Amygdala (tissue), 56 donors: Measurements from ENCODE around the gene RGS6.

ENCODE experiments used
- DNase-seq, 56 donors: peaks; one replicate each; lab custom pipeline; 2025; lab: John Stamatoyannopoulos, UW

The RGS6 gene

DNA sequence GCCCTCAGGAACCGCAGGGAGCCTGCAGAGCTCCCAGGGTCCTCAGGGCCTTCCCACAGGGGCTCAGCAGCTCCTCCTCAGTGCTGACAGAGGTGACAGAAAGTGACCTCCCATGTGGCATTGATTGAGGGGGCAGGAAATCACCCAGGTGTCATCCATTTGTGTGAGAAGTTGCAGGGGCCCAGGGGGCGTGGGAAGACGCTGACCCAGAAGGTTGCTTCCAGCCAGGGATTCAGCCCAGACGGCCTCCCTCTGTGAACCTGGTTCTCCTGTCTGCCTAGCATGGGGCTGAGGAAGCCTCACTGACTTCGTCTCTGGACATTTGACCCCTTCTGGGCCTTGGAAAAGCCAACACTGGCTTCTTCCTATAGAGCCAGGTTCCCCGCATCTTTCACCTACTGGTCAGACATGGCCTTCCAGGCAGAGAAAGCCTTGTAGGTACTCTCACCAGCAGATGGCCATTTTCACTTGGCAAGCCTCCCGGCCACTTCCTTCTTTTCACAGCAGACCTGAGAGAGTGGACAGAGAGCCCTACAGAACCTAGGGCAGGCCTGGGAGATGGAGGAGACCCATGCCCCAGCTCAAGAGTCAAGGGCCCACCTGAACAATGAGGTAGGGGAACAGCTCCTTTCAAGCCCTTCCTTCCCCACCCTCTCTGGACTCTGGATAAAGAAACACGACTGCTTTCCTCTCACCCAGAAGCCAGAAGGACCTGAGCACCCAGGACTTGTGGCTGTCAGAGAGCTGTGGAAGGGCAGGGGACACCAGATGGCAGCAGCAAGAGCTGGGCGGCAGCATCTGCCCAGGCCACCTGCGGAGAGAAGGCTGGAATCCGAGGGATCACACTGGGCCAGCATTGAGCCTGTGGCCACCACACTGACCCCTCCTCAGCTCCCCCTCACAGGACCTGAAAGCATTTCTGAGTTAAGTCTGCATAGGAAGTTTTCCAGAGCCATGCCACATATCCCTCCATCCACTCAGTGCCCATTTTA lies 583.8 kb downstream of the RGS6 start:
- no peak for DNase-seq

DNA sequence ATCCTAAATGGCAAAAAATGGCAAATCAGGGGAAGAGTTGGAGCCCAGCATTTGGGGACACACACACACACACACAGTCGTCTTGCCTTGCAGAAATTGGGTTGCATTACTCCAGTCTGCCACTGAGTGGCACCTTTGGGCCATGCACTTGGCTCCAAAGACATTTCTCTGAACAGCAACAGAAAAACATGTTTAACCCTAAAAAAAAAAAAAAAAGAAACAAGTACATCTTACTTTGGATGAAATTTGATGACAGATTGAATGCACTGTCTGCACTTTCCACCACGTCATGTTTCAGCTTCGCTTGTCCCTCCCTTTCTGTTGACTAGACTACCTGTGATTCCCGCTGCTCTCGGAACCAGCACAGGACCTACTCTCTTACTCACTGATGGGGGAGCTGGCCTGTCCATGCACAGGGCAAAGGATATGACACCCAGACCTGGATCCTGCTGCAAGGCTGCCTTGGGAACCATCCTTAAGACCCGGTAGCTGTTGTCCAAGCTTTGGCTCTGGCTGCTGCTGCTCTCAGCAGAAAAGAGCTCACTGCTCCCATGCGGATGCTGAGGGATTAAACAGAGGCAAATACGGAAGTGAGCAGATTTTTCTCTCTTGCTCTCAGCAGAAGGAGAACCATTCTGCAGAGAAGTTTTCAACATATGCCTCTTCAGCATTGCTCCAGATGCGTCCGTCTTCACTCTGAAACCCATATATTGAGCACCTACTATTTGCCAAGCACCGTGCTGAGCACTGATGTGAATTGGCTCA lies 584.9 kb downstream of the RGS6 start:
- DNase-seq: peak in 46 of 56 donors; percentile 12 to 84 (median 44)

DNA sequence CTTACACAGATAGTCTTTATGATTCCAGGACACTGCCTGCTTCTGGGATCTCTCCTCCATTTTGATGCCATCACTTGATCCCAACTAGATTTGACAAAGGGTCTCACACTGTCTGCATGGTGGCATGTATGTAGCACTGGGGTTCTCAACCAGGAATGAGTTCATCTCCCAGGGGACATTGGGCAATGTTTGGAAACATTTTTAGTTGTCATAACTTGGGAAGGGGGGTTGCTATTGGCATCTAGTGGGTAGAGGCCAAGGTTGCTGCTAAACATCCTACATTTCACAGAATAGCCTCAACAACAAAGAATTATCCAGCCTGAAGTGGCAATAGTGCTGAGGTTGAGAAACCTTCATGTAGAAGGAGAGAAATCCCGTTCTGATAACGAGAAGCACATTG lies 585.5 kb downstream of the RGS6 start:
- no peak for DNase-seq

DNA sequence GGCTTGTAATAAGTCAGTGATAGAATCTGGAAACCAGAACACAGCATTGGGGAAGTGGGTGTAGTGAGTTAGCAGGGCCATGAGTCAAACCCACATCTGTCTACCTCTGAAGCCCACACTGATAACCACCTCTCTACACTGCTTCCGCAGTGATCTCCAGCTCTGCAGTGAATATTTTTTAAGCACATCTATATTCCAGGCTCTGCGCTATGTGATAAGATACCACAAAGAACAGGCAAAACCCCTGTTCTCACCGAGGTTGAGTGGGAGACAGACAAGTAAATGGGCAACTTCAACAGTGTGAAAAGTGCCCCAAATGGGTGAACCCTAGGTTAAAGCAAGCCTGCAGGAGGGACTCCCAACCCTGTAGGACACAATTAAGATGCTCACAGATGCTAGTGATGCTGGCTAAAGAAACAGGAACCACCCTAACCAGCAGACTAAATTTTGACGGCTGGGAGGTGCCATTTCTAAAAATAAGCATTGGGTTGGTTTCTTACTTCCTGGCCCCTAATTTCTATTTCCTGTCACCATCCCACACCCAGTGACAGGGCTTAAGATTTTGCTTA lies 586.7 kb downstream of the RGS6 start:
- DNase-seq: no peak

DNA sequence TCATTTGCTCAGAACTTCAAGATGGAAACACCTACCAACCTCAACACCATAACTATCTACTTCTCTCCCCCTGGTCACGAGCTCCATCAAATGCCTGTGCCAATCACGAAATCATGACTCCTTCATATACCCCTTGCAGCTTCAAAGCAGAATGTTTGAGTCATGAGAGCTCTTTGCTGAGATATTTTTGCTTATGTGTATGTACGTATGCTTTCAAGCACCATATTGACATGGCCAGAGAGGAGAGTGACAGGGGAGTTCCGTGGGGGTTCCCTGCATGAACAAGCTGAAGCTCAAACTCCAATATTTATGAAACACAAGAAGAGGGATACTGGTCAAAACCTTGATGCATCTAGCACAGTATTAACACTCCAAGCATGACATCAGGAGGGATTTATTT lies 587.3 kb downstream of the RGS6 start:
- no peak for DNase-seq

DNA sequence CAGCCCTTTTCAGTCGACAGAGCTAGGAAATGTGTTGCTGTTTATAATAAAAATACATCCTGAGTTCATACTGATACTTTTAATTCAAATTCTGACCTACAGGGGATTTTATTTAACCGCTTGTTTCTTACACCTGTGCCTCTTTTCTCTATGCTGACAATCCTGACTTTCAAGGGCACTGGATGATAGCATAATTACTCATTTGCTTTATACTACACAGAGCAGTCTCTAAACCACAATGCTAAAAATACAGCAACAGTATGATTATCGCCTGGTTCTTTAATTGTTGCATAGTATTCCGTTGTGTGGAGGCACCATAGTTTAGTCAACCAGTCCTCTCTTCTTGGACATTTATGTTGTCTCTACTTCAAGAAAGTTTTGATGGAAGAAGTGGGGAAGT lies 588.8 kb downstream of the RGS6 start:
- DNase-seq: no peak

DNA sequence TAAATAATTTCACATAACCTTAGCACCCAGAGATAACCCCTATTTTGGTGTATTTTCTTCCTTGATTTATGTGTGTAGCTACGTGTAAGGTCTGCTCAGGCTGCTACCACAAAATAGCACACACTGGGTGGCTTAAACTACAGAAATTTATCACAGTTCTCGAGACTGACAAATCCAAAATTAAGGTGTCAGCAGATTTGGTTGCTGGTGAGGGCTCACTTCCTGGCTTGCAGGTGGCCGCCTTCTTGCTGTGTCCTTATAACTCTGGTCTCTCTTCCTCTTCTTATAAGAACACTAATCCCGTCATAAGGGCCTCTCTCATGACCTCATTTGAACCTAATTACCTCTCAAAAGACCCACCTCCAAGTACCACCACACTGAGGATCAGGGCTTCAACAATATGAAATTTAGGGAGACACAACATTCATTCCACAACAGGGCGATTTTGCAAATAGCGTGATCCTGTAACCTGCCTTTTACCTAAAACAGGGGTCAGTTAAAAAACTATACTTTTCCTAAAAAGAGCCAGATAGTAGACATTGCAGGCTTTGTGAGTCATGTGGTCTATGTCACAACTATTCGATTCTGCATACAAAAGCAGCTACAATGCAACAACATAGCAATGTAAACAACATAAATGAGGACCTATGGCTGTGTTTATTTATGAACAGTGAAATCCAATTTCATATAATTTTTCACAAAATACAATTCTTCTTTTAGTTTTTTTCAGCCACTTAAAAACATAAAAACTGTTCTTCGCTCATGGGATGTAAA lies 589.9 kb downstream of the RGS6 start:
- no peak for DNase-seq

DNA sequence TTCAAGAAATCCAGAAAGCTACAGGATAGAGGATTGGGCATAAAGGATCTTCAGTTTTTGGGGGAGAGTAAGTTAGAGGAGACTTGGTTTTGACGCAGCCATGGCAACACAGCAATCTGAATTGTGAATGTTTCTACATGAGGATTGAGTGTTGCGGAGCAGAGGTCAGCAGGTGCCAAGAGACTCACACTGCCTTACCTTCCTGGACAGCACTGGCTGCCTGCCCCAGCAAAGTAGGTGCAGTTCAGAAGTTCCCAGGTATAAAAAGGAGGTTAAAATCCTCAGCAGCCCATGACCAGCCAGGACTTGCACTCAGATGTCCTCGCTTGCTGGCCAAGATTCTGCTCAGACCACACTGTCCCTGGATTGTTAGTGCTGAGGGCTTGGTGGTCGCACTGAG lies 590.6 kb downstream of the RGS6 start:
- DNase-seq: no peak

DNA sequence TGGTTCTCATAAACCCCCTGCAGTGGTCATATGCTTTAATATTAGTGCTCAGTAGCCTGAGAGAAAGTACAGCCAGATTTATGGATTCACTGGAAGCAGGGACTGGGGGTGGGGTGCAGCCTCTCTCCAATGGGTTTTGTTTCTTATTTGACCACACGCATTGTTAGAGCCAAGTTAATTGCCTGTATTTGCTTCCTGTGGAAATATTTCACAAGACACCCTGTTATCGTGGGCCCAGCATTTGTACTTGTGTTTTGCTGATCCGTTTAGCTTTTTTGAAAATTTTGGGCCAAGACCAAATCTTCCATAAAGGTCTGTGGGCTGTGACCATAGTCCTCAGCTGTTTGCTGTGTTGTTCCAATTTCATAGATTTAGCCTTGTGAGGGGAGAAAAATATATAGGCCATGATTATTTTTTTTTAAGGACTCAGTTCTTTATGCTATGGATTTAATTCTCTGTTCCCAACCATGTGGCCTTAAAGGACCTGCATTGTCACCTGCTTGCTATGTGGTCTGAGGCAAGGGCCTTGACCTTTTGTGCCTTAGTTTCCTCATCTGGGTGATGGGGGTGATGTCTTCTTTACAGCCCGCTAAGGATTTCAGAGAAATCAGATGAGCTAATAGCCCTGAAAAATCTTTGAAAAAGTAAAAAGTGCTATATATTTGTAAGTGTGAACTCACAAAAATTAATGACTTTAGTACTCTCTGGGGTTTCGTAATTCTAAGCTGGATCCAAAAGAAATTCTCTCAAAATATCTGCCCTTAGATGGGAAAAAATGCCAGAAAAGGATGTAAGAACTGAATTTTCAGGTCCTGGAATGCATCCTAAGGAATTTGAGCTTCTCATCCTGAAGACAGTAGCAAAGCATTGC lies 591.4 kb downstream of the RGS6 start:
- DNase-seq: no peak

DNA sequence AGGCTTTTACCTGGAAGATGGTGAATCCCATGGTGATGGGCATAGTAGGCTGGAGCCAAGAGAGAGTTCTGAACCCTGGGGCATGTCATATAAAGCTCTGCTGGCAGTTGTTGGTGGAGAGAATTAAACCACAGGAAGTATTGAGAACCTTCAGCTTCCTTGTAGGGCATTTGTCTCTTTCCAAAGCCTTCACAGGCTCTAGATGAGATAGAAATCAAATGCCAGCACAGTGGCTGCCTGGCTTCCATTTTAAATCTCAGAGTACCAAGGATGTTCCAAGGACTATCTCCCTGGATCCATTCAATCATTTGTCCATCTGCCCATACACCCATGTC lies 592.0 kb downstream of the RGS6 start:
- DNase-seq: no peak

DNA sequence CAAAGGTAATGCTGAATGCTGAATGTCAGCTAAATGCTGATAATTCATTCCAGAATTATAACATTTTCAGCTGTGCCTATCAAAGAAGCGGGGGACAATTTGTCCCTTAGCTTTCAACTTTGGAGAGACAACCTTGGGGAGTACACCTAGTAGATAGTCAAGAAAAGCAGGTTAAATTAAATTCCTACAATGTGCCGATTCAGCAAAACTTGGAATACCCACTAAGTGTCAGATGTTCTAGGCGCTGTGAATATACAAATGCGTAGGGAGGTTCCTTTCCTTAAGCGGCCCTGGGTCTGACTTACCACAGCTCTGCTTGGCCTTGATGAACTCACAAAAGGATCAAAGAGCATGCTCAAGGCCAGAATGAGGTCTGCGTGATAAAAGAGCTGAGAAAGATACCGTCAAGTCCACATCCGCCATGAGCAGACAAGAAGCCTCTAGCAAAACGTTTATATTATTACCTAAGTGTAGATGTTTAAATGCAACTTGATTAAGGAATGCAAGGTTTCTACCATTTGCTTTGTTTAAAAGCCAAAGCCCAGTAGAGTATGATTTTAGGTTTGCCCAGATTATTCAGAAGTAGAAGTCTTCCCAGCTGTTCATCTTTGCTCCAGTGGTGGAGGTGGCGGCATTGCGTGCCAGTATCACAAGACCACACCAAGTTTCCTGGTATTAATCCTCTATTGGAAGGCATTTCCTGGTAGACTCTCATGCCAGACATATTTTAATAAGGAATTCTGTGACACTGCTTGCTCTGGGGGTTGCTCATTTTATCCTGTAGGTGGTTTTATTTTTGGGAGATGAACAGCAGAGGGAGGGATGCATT lies 593.1 kb downstream of the RGS6 start:
- DNase-seq: no peak

DNA sequence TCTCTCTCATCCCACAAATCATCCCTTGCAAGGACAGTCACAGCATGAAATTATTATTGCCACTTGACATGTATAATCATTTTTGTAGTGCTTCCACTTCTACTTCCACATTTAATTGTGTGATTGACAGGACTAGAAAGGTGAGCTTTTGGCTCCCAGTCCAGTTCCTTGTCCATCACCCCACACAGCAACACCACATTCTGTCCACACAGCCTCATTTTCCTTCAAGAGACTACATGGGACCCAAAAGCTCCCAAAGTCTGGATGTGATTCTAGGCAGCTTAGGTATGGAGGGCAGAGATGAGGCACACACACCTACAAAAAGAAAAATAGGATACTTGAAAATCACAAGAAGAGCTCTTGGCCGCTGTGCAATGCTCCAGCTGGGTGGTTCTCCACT lies 595.4 kb downstream of the RGS6 start:
- DNase-seq: no peak

DNA sequence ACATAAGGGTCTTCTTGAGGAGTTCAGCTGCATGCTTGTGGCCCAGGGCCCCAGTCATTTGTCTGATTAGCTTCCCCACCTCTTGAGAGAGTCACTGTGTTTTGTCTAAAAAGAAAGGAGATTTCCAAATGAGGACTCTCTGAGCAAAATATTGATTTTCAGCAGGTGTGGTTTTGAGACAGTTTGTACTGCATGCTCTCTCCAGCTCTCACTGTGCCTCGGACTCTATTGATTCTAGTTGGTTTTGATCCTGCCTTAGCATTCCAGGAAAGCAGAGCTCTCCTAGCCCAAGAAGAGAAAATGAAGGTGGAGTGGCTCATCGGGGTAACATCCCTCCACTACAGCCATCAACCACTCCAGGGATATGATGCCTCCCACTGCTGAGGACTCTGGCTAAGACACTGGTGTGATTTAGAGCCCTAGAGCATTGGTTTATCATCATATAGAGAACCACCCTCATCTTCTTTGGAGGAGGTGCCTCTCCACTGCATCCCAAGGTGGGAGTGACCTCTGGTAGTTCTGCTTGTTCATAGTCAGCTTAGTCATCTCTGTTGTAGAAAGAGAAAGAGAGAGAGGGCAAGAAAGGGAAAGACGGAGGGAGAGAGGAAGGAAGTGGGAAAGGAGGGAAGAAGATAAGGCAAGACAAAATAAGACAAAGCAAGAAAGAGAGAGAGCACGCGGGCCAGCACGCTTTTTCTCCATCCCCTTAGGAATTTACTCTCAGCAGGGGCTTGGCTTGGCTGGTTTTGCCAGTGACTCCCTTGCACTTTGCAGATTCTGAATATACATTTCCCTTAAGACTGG lies 596.0 kb downstream of the RGS6 start:
- no peak for DNase-seq

DNA sequence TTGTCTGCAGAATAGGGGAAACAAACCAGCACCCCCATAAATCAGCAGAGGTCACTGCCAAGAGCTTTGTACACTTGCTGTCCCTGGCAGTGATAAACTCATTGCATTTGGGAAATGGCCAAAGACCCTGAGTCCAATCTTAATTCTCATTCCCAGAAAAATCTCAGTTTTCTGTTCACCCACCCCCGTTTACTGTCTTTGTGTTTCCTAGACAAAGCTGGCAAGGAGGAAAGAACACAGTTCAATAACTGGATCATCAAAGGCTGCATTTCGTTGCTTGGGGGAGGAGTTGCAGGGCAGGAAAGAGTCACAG lies 596.6 kb downstream of the RGS6 start:
- no peak for DNase-seq

DNA sequence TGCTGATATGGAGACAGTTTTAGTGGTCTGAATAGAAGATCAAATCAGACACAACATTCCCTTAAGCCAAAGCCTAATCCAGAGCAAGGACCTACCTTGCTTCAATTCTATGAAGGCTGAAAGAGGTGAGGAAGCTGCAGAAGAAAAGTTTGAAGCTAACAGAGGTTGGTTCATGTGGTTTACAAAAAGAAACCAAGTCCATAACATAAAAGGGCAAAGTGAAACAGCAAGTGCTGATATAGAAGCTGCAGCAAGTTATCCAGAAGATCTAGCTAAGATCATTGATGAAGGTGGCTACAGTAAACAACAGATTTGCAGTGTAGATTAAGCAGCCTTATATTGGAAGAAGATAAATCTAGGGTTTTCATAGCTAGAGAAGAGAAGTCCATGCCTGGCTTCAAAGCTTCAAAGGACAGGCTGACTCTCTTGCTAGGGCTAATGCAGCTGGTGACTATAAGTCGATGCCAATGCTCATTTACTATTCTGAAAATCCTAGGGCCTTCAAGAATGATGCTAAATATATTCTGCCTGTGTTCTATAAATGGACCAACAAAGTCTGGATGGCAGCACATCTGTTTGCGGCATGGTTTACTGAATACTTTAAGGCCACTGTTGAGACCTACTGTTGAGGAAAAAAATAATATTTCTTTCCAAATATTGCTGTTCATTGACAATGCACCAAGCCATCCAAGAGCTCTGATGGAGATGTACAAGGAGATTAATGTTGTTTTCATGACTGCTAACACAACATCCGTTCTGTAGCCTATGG lies 600.6 kb downstream of the RGS6 start:
- DNase-seq: no peak

DNA sequence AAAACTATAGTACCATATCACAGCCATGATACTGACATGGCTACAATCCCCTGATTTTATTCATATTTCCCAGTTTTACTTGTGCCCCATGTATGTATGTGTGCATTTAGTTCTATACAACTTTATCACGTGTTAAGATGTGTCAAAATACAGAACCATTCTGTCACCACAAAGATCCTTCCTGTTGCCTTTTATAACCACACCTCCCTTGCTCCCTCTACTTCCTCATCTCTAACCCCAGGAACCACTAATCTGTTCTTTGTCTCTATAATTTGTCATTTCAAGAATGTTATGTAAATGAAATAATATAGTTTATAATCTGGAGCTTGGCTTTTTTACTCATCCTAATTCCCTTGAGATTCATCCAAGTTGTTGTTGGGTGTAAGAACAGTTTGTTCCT lies 603.3 kb downstream of the RGS6 start:
- no peak for DNase-seq

DNA sequence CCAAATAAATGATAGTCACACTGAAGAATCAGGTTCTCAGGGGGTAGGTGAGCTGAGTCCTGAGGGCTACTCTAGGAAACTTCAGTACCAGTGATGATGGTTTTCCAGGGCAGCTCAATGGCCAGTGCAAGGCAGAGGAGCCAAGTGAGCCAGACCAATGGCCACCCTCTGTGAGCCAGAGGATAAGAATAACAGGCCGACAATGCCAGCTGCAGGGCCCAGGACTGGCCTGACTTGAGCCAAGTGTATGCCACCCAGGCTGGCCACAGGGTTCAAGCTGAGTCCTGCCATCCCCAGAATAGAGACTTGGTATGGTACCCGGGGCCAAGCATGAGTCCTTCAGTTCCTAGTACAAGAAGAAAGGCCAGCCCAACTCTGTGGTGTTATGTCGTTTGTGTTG lies 606.2 kb downstream of the RGS6 start:
- DNase-seq: no peak
